Ecto neural progenitor cell (in vitro differentiated cells): ENCODE measurements around the gene HOXC6.
"Not testable (repeated sequence)": the region's sequence is repeated elsewhere in the genome, so short reads cannot be mapped to it uniquely, and the experiment has no call there.

Source experiments
- DNase-seq: peaks from one replicate; pipeline ENCODE4 v3.0.0-alpha.2; 2018; ENCODE audit warnings: low spot score

The HOXC6 gene

DNA sequence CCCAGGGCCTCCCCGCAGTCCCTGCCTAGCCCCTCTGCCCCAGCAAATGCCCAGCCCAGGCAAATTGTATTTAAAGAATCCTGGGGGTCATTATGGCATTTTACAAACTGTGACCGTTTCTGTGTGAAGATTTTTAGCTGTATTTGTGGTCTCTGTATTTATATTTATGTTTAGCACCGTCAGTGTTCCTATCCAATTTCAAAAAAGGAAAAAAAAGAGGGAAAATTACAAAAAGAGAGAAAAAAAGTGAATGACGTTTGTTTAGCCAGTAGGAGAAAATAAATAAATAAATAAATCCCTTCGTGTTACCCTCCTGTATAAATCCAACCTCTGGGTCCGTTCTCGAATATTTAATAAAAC is 2.2 kb downstream of the HOXC6 start:
- DNase-seq: no peak

DNA sequence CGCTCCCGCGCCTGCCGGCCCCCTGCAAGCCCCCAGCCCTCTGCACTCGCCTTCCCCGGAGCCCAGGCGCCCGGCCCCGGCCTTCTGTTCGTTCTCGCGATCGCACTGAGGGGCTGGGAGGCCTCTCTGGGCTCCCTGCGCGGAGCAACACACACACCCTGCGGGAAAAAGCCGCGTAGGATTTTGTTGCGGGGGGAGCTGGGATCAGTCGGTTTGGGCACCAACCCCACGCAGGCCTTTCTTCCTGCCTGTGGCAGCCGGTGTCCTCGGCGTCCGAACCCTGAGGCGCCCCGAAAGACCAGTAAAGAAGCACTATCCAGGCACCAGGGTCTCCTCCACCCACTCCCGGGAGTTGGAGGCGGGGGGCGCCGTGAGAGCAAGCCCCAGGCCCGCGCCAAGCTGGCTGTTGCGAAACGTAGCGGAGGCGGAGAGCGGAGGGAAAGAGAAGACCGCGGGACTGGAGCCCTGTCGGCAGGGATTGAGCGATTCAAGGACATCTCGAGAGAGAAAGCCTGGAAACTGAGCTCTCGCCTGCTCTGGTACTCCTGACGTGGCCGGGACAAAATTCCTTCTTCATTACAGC is 2.7 kb downstream of the HOXC6 start:
- DNase-seq: peak; percentile 71

DNA sequence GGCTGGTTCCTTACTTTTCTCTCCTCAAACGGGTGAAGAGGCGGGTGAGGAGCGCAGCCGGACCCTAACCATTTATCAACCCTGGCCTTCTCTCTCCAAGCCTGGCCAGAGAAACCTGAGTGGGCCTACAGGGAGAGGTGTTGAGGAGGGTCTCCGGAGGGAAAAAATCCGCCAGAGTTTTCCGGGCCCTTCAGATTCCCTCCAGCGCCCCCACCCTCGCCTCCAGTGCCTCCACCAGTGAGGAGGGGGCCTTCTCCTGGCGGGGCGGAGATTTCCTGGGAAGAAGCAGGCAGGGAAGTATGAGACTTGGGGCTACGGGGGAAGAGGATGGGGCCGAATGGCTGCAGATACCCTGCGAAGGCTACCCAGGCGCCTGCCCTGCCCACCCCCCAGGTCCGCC is 3.2 kb downstream of the HOXC6 start:
- no peak for DNase-seq

DNA sequence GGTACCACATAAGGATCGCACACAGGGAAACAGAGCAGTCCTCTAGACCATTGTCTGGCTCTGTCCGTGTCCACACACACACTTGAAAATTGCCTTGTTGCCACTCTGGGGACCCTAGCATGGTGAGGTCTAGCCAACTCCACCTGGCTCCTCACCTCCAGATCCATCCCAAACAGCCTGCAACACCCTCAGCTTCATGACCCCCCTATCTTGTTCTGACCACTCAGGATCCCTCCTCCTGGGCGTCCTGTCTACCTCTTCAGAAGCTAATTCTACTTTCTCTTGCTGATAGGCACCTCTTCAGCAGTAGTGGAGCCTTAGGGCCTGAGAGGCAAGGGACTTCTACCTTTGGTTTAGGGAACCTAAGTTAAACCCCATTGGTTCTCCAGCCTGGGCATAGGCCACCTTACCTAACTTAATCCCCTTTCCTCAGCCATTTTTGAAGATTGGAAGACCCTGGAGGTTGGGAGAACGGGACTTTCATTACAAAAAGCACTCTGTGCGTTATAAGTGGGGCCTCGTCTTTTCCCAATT is 3.9 kb downstream of the HOXC6 start:
- no peak for DNase-seq

DNA sequence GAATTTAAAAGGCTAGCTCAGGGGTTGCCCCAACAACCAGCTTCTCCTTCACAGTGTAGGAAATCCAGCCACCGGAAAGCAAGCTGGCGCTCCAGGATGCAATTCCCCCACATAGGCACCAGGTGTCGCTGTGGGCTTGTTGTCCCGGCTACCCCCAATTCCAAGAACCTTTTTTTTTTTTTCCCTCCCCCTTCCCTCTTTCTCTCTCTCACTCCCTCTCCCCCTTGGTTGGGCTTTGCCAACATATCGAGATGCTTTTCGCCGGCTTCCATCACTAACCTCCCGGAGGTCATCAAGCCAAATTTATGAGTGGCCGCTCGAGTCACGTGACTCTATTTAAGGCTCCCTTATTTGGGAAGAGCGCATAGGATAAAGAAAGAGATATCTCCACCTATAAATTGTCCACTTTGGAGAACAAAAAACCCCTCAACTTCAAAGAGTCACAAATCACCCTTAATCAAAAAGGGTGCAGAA is 4.4 kb downstream of the HOXC6 start, which contains the start of gene HOXC5:
HOXC5 (plus strand) TSS at position 424 of the 474 bp plus-strand sequence. CDS start 73 bp downstream, outside the sequence.
- DNase-seq: peak; percentile 93

DNA sequence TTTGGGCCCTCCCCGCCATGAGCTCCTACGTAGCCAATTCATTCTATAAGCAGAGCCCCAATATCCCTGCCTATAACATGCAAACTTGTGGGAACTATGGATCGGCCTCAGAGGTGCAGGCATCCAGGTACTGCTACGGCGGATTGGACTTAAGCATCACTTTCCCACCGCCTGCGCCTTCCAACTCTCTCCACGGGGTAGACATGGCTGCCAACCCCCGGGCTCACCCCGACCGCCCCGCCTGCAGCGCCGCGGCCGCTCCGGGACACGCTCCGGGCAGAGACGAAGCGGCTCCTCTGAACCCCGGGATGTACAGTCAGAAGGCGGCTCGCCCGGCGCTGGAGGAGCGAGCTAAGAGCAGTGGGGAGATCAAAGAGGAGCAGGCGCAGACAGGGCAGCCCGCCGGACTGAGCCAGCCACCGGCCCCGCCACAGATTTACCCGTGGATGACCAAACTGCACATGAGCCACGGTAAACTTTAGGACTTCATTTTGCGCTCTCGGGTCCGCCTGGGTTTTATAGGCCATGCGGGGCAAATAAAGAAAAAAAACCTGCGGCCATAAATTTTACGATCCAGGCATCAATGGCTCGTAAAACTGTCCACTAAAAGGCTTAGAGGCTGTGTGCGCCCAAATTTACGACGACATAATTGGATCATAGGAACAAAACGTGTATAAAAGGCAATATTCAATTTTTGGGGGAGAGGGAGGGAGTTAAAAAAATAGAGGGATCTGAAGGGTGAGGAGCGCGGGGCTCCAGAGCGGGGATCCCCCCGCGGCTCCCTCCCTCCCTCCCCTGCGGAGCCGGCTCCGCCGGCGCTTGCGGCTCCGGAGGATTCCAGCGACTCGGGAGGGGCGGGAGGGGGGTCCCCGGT is 5.1 kb downstream of the HOXC6 start:
- DNase-seq: peak; percentile 73

DNA sequence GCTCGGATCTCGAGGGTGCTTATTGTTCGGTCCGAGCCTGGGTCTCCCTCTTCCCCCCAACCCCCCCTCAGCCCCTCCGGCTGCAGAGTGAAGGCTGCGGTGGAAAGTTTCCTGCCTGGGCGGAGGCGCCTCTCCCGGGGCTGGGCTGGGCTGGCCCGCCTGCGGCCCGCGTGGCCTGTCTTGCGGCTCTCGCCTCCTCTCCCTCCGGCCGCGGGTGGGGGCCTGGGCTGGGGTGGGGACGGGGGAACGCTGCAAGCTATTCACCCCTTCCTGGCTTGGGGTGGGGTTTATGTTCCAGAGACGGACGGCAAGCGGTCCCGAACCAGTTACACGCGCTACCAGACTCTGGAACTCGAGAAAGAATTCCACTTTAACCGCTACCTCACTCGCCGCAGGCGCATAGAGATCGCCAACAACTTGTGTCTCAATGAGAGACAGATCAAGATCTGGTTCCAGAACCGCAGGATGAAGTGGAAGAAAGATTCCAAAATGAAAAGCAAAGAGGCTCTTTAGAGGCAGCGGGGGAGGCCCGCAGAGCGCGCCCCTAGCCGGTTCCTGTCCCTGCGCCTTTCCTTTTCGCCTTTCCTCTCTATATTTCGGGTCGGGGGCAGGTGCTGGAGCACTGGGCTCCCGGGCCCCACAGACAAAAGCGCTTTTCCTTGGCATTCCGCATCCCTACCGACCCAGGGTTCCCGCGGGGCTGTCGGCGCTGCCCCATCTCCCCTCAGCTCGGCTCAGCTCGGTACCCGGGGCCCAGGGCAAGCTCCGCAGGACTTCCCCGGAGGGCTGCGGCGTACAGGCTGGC is 5.9 kb downstream of the HOXC6 start:
- peak; percentile 71 for DNase-seq

DNA sequence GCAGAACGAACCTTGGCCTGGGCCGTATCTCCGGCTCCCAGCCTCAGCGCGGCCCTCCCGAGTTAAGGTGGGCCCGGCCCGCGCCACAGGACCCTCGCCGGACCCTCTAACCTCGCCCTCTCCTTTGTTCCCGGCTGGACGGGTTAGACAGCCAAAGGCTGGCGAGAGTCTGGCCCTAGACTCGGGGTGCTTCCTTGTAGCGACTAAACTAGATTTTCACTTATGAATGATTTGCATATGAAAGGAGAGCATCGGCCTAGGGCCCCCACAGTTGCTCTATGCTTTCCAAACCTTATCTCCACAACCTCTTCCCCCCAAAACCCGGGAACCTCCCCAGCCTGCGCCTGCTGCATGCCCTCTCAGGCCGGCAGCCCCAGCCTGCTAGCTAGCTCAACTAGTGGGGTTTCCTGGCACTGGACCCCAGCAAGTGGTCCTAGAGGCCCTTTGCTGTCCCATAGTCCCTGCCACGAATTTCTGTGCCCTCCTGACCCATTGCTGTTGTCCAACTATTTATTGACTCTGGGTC is 6.6 kb downstream of the HOXC6 start:
- DNase-seq: no peak

DNA sequence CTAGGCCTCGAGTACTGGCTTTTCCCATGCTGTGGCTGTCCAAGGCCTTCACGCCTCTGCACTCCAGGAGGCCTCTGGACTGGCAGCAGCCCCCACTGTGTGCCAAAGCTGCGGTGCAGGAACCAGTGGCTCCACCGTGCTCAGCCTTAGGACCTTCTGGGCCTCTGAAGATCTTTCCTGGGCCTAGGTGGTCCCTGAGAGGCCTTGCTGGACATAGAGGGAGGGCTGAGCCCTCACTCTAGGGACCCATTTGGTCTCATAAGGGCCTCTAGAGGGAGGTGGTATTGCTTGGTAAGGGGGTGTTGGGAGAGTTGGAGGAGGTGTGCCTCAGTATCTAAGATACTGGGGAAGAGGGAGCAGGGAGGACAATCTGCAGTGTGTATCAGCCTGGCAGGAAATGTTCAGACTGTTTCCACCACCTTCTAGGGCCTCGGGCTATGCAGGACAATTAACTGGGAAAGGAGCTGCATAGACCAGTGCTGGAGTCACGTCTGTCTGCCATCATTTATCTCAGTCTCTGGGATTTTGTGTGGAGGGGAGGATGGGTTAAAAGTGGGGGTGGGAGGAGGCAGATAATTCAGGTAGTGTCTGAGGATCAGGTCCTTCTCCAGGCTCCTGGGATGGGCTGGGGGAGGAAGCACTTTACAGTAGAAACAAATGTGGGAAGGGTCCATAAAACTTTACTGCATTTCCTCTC is 7.5 kb downstream of the HOXC6 start:
- DNase-seq: no peak

DNA sequence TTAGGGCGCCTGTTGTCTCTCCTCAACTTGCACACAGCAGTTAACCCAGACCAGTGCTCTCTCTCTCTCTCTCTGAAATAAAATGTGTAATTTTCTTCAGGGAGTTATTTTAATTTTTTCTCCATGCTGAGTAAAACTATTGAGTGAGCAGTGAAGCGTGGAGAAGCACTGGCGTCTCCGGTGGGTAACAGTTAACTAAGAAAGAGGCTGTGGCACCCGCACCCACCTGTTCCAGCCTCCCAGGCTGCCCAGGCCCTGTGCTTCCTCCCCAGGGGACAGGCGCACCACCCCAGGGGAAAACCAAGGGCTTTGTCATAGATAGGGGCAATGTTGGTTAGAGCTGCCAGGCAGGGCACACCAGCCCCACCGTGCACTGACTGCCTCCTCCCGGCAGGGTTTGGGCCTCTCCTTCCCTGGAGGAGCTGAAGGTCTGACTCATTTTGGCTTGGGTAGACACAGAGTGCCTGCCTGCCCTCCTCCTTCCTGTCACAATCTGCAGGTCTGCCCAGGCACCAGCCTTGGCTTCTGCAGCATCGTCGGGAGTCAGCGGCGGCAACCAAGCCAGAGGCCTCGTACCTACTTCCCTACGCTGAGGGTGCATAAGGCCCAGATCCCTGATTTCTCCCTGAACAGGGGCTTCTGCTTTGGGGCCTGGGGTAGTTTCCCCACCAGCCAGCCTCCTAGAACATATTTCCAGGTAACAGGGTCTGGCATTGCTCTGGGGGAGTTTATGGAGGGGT is 8.6 kb downstream of the HOXC6 start:
- no peak for DNase-seq

DNA sequence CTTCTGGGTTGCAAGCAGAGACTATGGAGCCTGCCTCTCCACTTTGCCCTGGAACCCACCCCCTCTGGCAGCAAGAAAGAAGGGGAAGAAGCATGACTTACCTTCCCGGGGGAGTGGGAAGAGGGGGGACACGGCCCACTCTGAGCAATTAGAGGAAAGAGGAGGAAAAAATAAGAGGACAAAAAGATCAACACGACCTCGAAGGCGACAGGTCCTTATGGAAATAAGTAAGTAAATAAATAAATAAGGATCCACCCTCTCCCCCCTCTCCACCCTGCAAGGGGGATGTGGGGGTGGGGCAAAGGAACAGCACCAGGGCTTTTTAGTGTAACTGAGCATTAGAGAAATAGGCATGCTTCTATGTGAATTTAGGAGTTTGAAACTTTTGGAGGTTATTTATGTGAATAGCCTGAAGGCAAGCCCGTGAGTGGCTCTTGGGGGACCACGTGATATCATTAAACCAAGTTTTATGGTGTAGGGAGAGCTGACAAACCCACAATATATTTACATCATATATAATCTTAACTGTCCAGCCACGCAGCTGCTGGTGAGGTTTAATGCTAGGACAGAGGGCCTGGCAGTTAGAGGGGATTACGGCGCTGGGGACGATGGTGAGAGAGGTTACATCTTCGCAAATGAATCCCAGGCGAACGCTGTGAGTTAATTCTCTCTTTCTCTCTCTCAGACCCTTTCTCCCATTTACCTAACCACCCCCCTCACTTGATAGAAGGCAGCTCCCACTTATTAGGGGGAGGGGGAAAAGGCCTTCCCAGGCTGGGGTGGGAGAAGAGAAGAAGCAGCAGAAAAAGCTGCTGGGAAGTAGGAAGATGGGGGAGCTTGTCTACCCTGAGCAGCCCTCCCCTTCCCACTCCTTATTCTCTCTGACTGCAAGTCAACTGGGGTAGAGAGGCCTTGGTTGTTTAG is 9.4 kb downstream of the HOXC6 start:
- no peak for DNase-seq

DNA sequence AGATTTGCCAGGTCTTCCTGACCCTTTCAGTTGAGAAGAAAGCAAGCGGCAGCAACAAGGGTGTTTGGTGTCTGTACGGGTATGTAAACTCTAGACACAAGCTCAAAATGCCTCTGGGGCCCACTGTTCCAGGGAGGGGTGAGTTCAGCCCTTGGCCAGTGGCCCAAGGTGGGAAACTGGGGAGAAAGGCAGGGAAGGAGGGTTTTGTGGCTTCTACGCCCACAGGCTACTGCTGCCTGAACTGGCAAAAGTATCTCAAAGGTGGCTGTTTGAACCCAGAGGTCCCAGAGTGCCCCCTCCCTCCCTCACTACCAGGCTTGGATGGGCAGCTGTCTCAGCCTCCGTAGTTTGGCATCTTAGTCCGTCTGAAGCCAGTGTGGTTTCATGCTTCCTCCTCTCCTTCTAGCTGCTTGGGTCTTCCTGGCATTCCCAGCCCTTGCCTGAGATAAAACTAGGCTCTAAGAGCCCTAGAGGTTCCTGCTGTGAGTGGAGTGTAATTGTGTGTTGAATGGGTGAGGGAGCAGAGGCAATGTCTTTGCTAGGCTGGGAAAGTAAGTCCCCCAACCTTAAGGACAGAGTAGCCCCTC is 10.1 kb downstream of the HOXC6 start:
- no peak for DNase-seq

DNA sequence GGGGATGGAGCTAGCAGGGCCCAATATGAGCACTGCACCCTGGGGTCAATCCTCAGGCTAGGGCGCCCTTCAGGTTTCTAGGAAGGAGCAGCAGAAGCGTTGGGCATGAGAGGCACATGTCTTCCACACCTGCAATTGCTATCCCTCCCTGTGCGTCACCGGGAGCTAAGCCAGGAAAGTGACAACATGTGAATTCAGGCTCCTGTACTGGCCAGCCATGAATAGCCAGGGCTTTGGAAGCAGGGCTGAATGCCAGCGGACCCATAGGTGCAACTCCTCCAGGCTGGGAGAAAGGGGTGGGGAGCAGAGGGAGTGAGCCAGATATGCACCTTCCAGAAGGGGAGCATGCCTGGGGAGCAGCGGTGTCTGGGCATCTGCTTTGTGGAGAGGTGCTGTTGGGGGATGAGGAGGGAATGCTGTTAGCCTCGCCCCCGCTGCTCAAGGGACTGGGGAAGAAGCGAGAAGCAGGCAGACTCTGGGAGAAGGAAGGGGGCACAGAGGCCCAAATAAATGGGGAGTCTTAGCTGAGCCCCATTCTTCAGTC is 10.7 kb downstream of the HOXC6 start:
- no peak for DNase-seq

DNA sequence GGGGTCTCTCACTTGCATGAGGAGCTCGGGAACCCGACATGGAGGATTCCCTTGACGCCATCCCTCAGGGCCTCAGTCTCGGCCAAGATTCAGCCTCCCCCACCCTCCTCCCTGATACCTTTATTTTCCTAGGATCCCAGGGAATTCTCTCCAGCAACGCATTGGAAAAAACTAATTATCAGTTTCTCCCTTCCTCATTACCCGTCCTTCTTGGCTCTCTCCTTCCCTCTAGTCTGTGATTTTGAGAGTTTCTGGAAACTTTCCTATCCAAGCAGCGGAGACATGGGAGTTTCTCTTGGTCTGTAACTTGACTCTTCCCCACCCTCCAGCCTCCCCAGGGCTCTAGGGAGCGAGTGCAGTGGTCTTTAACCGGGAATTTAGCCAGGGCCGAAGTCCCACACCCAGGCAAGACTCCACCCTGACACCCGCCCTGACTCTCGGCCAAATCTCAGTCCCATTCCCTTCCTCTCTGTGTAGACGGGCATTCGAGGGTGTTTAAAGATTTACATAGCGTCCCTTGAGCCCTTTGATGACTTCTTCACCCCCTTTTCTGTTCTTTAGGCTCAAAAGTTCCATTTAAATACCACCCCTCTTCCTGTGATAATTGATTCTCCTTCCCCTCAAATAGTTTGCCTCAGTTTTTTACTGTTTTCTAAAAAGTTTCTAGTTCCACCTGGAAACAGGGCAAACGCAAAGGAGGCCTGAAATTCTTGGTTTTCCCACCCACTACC is 11.3 kb downstream of the HOXC6 start:
- no peak for DNase-seq

DNA sequence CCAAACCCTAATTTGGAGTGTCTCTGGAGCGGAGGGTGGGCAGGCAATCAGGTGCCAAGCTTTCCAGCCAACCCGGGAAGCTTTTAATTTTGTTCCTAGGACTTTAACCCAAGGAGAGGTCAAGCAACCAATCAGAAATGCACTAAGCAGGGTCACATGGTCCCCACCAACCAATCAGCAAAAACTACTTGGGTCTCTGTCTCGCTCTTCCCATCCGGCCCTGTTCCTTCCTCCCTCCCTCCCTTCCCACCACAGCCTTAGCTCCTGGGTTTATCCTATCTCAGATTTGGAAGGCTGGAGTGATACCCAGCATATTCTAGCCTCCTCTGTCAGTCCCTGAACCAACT is 11.9 kb downstream of the HOXC6 start:
- DNase-seq: no peak

DNA sequence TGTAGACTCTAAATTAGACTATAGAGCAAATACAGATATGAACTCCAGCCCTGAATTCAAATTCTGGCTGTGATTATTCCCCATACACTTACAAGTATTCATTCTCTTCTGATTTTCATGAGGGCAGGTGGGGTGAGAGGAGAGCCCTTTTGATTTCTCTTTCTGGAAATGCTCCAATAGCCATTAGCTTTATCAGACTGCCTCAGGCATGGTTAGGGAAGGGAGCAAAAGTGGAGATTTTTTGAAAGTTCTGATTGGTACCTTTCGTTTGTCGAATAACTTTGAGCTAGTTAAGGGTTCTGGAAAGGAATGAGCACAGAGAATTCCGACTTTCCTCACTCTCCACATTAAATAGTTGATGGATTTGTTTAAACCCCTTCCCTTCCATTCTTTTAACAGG is 12.4 kb downstream of the HOXC6 start:
- no peak for DNase-seq

DNA sequence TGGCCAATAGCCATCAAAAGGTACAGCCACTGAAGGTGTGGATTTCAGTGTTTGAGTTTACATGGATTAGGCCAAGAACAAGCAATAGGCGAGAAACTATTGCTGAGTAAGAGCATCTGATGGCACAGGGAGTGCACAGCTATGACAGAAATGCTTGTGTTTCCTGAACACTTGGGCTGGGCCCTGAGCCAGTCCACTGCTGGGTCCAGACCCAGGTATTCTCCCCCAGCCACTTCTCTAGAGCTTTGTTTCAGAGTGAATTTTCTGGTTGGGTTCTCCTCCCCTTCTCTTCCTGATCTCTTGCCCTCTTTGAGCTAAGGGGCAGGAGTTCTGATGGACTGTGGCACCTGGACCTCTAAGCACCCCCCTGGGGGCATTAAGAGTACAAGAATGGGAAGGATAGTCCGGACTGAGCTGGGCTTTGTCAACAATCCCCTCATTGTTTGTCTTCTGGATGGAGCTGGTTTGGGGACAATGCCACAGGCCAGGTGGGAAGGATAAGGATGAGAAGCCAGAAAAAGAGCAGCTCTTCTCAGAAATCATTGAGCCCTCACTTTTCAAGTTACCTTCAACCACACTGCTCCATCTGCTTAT is 13.0 kb downstream of the HOXC6 start:
- DNase-seq: no peak

DNA sequence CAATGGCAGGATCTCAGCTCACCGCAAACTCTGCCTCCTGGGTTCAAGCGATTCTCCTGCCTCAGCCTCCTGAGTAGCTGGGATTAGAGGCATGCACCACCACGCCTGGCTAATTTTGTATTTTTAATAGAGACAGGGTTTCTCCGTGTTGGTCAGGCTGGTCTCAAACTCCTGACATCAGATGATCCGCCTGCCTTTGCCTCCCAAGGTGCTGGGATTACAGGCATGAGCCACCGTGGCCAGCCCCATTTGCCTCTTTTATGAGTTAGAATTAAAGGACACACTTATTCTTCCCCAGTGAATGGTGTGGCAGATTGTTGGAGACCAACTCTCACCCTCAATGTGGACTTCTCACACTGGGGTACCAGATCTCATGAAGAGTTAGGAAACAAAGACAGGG is 13.8 kb downstream of the HOXC6 start:
- DNase-seq: not testable (repeated sequence)
